GM23338 (cell line): ENCODE measurements around the gene TXNRD1. TPM values are rescaled to one million over a fixed set of nuclear protein-coding genes. Genes with fewer than 3 reads are reported as not detected.
"Not testable (repeated sequence)": the region's sequence is repeated elsewhere in the genome, so short reads cannot be mapped to it uniquely, and the experiment has no call there.

Experiments used
- ATAC-seq: fragments of 200-7000 bp; cut with Tn5 transposase; 3 replicates; pipeline ENCODE4 v1.9.1; 2020
- DNase-seq: peaks from one replicate; pipeline ENCODE4 v3.0.0-alpha.2; 2015; ENCODE audit warnings: low spot score
- H2AFZ ChIP-seq: fragments of 200-600 bp; sonication (generic); 2 replicates; pipeline ENCODE4 v1.8.0; 2016; ENCODE audit warnings: antibody characterized with exemption, mild to moderate bottlenecking, moderate library complexity
- H3F3A ChIP-seq: fragments of 200-600 bp; sonication (generic); replicated peaks from 2 replicates; pipeline ENCODE4 v1.8.0; 2017; ENCODE audit warnings: antibody characterized with exemption, mixed run types, low read depth
- H3K27ac ChIP-seq: fragments of 200-600 bp; sonication (generic); 2 replicates; pipeline ENCODE4 v1.6.1; 2016; ENCODE audit warnings: low read depth
- H3K27me3 ChIP-seq: fragments of 200-600 bp; sonication (generic); 2 replicates; pipeline ENCODE4 v1.8.0; 2016; ENCODE audit warnings: mild to moderate bottlenecking, mixed run types, moderate library complexity; ENCODE audit not compliant: insufficient read depth
- H3K36me3 ChIP-seq: fragments of 200-600 bp; sonication (generic); 2 replicates; pipeline ENCODE4 v1.8.0; 2016; ENCODE audit warnings: mild to moderate bottlenecking; ENCODE audit not compliant: insufficient read depth
- H3K4me1 ChIP-seq: fragments of 200-600 bp; sonication (generic); 2 replicates; pipeline ENCODE4 v1.8.0; 2016; ENCODE audit warnings: mild to moderate bottlenecking, moderate library complexity; ENCODE audit not compliant: insufficient read depth
- H3K4me2 ChIP-seq: fragments of 200-600 bp; sonication (generic); 2 replicates; pipeline ENCODE4 v1.7.1; 2017; ENCODE audit warnings: mixed run types
- H3K4me3 ChIP-seq: fragments of 200-600 bp; sonication (generic); 2 replicates; pipeline ENCODE4 v1.6.1; 2016; ENCODE audit warnings: mixed run types
- H3K79me2 ChIP-seq: fragments of 200-600 bp; sonication (generic); replicated peaks from 2 replicates; pipeline ENCODE4 v1.8.0; 2017; ENCODE audit warnings: mild to moderate bottlenecking; ENCODE audit not compliant: insufficient read depth
- H3K9me2 ChIP-seq: fragments of 200-600 bp; sonication (generic); 2 replicates; pipeline ENCODE4 v1.8.0; 2017; ENCODE audit not compliant: insufficient read depth
- H4K20me1 ChIP-seq: fragments of 200-600 bp; sonication (generic); replicated peaks from 2 replicates; pipeline ENCODE4 v1.8.0; 2017; ENCODE audit warnings: mild to moderate bottlenecking; ENCODE audit not compliant: insufficient read depth
- H3K27ac Mint-ChIP-seq: 2 replicates; pipeline ENCODE4 v1.8.0; 2020; ENCODE audit warnings: inconsistent platforms, mild to moderate bottlenecking, moderate library complexity, mixed read lengths
- H3K27me3 Mint-ChIP-seq: 3 replicates; pipeline ENCODE4 v1.8.0; 2022; ENCODE audit warnings: low read depth, mild to moderate bottlenecking, moderate library complexity, mixed read lengths, inconsistent platforms; ENCODE audit not compliant: insufficient read depth, poor library complexity
- H3K36me3 Mint-ChIP-seq: 3 replicates; pipeline ENCODE4 v1.8.0; 2021; ENCODE audit warnings: low read depth, mild to moderate bottlenecking, inconsistent platforms, moderate library complexity, mixed read lengths
- H3K4me1 Mint-ChIP-seq: 3 replicates; pipeline ENCODE4 v1.8.0; 2020; ENCODE audit warnings: mild to moderate bottlenecking, inconsistent platforms, mixed read lengths
- H3K4me3 Mint-ChIP-seq: 3 replicates; pipeline ENCODE4 v1.8.0; 2021; ENCODE audit warnings: moderate library complexity, mild to moderate bottlenecking, inconsistent platforms, mixed read lengths
- H3K9me3 Mint-ChIP-seq: 3 replicates; pipeline ENCODE4 v1.8.0; 2020; ENCODE audit warnings: moderate library complexity, mild to moderate bottlenecking, inconsistent platforms, mixed read lengths
- EZH2 ChIP-seq: fragments of 200-600 bp; sonication (generic); IDR thresholded peaks from one replicate; pipeline ENCODE4 v1.8.0; 2017; ENCODE audit warnings: antibody characterized with exemption, mild to moderate bottlenecking, low read depth; ENCODE audit not compliant: unreplicated experiment
- EZH2phosphoT487 ChIP-seq: fragments of 200-600 bp; sonication (generic); IDR thresholded peaks from one replicate; pipeline ENCODE4 v1.8.1; 2018; ENCODE audit warnings: antibody characterized with exemption; ENCODE audit not compliant: unreplicated experiment
- NANOG ChIP-seq: IDR thresholded peaks from 2 replicates; pipeline ENCODE4 v1.6.1; 2016; ENCODE audit warnings: antibody characterized with exemption, borderline replicate concordance
- STAT1 ChIP-seq: IDR thresholded peaks from one replicate; pipeline ENCODE4 v1.6.1; 2016; ENCODE audit warnings: antibody characterized with exemption; ENCODE audit not compliant: unreplicated experiment
- ZNF114 ChIP-seq: fragments of 250-450 bp; sonication (Bioruptor Pico); IDR thresholded peaks from 2 replicates; pipeline ENCODE4 v1.5.0; 2020; ENCODE audit warnings: mild to moderate bottlenecking, moderate library complexity
- ZNF331 ChIP-seq: fragments of 250-450 bp; sonication (Bioruptor Pico); IDR thresholded peaks from 2 replicates; pipeline ENCODE4 v1.5.0; 2020; ENCODE audit warnings: low read depth, mild to moderate bottlenecking, moderate library complexity
- polyA plus RNA-seq: library from polyadenylated mRNA; unstranded; fragments of >200 nt; fragmentation: Nextera tagmentation; extraction: Ambion mirVana; gene quantifications from 2 replicates; pipeline ENCODE4 v1.2.1, GENCODE V29; 2016
- total RNA-seq: library from RNA; depleted of rRNA; stranded (reverse); fragments of >200 nt; shearing (Covaris generic); gene quantifications from 2 replicates; pipeline ENCODE4 v1.2.3, GENCODE V29; 2014
- TF ChIP-seq, protein P1 (sequence below): fragments of 250-450 bp; sonication (Bioruptor Pico); IDR thresholded peaks from 2 replicates; pipeline ENCODE4 v1.5.0; 2020; ENCODE audit warnings: mild to moderate bottlenecking, moderate library complexity
- TF ChIP-seq, protein P2 (sequence below): IDR thresholded peaks from 2 replicates; pipeline ENCODE4 v1.6.1; 2016; ENCODE audit warnings: antibody characterized with exemption

TXNRD1 gene
- total and polyA plus RNA-seq, 2 experiments from 2014 or later, result 115 to 127 TPM

DNA sequence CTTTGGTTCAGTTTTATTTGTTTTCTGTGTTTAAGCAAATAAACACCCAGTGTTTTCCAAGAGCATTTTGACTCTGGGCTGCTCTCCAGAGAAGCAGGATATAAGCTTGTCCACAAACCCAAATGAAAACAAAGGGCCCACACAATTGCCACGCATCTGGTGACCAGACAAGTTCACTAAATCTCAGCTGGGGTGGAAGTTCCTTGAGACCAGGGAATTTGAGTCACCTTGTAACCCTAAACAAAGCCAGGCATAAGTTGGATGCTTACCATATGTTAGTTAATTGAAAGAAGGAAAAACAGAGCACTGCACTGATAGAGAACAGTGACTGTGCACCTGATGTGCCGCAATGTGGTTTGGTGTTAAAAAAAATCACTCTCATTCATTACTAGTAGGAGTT is 1.6 kb upstream of the TXNRD1 start (continued):
- TF ChIP-seq, protein P1, sequence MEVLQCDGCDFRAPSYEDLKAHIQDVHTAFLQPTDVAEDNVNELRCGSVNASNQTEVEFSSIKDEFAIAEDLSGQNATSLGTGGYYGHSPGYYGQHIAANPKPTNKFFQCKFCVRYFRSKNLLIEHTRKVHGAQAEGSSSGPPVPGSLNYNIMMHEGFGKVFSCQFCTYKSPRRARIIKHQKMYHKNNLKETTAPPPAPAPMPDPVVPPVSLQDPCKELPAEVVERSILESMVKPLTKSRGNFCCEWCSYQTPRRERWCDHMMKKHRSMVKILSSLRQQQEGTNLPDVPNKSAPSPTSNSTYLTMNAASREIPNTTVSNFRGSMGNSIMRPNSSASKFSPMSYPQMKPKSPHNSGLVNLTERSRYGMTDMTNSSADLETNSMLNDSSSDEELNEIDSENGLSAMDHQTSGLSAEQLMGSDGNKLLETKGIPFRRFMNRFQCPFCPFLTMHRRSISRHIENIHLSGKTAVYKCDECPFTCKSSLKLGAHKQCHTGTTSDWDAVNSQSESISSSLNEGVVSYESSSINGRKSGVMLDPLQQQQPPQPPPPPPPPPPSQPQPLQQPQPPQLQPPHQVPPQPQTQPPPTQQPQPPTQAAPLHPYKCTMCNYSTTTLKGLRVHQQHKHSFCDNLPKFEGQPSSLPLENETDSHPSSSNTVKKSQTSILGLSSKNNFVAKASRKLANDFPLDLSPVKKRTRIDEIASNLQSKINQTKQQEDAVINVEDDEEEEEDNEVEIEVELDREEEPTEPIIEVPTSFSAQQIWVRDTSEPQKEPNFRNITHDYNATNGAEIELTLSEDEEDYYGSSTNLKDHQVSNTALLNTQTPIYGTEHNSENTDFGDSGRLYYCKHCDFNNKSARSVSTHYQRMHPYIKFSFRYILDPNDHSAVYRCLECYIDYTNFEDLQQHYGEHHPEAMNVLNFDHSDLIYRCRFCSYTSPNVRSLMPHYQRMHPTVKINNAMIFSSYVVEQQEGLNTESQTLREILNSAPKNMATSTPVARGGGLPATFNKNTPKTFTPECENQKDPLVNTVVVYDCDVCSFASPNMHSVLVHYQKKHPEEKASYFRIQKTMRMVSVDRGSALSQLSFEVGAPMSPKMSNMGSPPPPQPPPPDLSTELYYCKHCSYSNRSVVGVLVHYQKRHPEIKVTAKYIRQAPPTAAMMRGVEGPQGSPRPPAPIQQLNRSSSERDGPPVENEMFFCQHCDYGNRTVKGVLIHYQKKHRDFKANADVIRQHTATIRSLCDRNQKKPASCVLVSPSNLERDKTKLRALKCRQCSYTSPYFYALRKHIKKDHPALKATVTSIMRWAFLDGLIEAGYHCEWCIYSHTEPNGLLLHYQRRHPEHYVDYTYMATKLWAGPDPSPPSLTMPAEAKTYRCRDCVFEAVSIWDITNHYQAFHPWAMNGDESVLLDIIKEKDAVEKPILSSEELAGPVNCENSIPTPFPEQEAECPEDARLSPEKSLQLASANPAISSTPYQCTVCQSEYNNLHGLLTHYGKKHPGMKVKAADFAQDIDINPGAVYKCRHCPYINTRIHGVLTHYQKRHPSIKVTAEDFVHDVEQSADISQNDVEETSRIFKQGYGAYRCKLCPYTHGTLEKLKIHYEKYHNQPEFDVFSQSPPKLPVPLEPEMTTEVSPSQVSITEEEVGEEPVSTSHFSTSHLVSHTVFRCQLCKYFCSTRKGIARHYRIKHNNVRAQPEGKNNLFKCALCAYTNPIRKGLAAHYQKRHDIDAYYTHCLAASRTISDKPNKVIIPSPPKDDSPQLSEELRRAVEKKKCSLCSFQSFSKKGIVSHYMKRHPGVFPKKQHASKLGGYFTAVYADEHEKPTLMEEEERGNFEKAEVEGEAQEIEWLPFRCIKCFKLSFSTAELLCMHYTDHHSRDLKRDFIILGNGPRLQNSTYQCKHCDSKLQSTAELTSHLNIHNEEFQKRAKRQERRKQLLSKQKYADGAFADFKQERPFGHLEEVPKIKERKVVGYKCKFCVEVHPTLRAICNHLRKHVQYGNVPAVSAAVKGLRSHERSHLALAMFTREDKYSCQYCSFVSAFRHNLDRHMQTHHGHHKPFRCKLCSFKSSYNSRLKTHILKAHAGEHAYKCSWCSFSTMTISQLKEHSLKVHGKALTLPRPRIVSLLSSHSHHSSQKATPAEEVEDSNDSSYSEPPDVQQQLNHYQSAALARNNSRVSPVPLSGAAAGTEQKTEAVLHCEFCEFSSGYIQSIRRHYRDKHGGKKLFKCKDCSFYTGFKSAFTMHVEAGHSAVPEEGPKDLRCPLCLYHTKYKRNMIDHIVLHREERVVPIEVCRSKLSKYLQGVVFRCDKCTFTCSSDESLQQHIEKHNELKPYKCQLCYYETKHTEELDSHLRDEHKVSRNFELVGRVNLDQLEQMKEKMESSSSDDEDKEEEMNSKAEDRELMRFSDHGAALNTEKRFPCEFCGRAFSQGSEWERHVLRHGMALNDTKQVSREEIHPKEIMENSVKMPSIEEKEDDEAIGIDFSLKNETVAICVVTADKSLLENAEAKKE (CRISPR knock-in tag), result no peak
- TF ChIP-seq ZNF114 (no peak), EZH2phosphoT487 (no peak), NANOG (no peak)

DNA sequence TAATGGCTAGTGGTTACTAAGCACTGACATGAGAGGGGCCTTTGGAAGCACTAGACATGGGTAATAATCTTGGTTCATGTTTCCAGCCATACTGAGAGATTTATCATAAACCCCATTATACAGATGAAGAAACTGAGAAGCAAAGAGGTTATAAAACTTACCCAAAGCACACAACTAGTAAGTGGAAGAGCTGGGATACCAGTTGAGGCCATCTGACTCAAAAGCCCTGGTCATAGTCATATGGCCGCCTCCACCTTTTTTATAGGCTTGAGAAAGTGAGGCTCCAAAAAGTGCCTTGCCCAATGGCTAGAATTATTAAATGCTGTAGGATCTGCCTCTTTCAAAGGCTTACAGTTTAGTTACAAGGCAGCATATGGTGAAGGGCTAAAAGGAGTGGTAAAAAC is 944 bp downstream of the TXNRD1 start:
- H3K4me3 ChIP-seq, result peak overlapping the region; percentile 77
- no peak for TF ChIP-seq STAT1
- TF ChIP-seq, protein P2, sequence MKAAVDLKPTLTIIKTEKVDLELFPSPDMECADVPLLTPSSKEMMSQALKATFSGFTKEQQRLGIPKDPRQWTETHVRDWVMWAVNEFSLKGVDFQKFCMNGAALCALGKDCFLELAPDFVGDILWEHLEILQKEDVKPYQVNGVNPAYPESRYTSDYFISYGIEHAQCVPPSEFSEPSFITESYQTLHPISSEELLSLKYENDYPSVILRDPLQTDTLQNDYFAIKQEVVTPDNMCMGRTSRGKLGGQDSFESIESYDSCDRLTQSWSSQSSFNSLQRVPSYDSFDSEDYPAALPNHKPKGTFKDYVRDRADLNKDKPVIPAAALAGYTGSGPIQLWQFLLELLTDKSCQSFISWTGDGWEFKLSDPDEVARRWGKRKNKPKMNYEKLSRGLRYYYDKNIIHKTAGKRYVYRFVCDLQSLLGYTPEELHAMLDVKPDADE, result no peak
- TF ChIP-seq EZH2, result no peak
- TF ChIP-seq ZNF114, result no peak
- TF ChIP-seq ZNF331, result no peak
- no peaks in the 10 kb centered on the region for H3K36me3 ChIP-seq
- H3K27me3 Mint-ChIP-seq, result peaks cover 16% of the 10 kb centered on the region
- no peaks in the 10 kb centered on the region for H3K4me1 Mint-ChIP-seq
- H4K20me1 ChIP-seq, result no peaks in the 10 kb centered on the region
- peak overlapping the region; percentile 87 for H3K4me2 ChIP-seq
- H3K79me2 ChIP-seq, result no peaks in the 10 kb centered on the region
- H3K36me3 Mint-ChIP-seq, result no peaks in the 10 kb centered on the region; the same call in 2 of the 3 replicates
- no peak overlapping the region for H3K27ac Mint-ChIP-seq
- H3F3A ChIP-seq, result no peaks in the 10 kb centered on the region
- peak overlapping the region; percentile 99 for H2AFZ ChIP-seq
- no peak for ATAC-seq
- no peaks in the 10 kb centered on the region for H3K9me2 ChIP-seq
- peaks cover 5% of the 10 kb centered on the region; the same call in 1 of the 2 replicates for H3K4me1 ChIP-seq
- H3K9me3 Mint-ChIP-seq, result no peaks in the 10 kb centered on the region
- peak overlapping the region; percentile 71 for H3K4me3 Mint-ChIP-seq
- no peak overlapping the region for H3K27ac ChIP-seq
- H3K27me3 ChIP-seq, result peaks cover 17% of the 10 kb centered on the region
- no peak for DNase-seq

DNA sequence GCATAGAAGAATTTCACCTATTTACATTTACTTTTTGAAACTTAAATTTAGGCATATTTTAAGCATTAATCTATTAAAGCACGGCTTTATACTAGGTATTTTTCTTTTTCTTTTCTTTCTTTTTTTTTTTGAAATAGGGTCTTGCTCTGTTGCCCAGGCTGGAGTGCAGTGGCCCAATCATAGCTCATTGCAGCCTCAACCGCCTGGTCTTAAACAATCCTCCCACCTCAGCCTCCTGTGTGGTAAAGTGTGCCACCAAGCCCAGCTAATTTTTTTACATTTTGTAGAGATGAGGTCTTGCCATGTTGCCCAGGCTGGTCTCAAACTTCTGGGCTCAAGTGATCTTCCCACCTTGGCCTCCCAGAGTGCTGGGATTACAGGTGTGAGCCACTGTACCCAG is 2.9 kb downstream of the TXNRD1 start:
- not testable (repeated sequence) for H3K36me3 ChIP-seq, H3K9me2 ChIP-seq, DNase-seq, H4K20me1 ChIP-seq, H3K36me3 Mint-ChIP-seq, ATAC-seq, H2AFZ ChIP-seq, H3K4me3 Mint-ChIP-seq, H3F3A ChIP-seq, H3K4me1 Mint-ChIP-seq, H3K4me2 ChIP-seq, H3K4me1 ChIP-seq, H3K79me2 ChIP-seq, H3K27ac Mint-ChIP-seq, H3K4me3 ChIP-seq, H3K9me3 Mint-ChIP-seq, H3K27ac ChIP-seq
- H3K27me3 ChIP-seq, result peaks cover 17% of the 10 kb centered on the region
- peaks cover 16% of the 10 kb centered on the region for H3K27me3 Mint-ChIP-seq
